Adipose tissue (tissue), 3 donors: Measurements from ENCODE around the gene TRPT1. TPM values are rescaled to one million over a fixed set of nuclear protein-coding genes. Genes with fewer than 3 reads are reported as not detected.

Source experiments
- H3K27ac ChIP-seq: one replicate; pipeline ENCODE4 v1.5.1; 2013; ENCODE audit warnings: low read depth, low read length
- WGBS, 3 donors: extraction: QIAGEN DNeasy Blood & Tissue Kit; methylation state at CpG; one replicate each; pipeline ENCODE4 v1.1.7; 2013; 5-methylcytosine and 5-hydroxymethylcytosine counted together
- polyA plus RNA-seq, 3 donors: library from polyadenylated mRNA; stranded (reverse); fragments of 200-250 nt; gene quantifications; one replicate each; pipeline ENCODE4 v1.2.3, GENCODE V29; 2013
- donor health status: healthy with polysubstance abuse.
- donor health status: Bipolar disorder and iron deficiency.
- donor health status: healthy.

TRPT1 gene
- polyA plus RNA-seq, 3 donors: 42.2 to 61.3 (median 46.7) TPM

DNA sequence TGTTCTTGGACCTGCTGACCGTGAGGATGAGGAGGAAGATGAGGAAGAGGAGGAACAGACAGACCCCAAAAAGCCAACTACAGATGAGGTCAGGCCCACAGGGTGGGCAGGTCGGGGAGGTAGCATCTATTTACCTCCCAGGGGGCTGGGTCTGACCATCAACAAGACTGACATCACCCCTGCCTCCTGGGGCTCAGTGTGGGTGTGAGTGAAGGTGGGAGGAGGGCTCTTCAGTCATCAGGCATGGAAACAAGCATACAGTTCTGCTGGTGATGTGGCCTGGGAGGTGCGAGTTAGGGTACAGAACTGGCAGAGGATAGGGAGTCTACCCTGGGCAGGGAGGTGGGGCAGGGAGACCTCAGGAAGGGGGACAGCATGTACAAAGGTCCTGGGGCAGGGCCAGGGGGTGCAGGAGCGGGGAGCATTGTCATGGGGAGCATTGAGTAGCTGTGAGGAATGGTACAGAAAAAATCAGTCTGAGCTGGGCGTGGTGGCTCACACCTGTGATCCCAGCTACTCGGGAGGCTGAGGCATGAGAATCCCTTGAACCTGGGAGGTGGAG lies 34.2 kb upstream of the TRPT1 start:
- 89 to 95% (median 92%) methylated on average over 6 of the region's 6 CpGs for WGBS, 3 donors
- no peak overlapping the region for H3K27ac ChIP-seq

GRCh38 chr11:64259533-64260067 lies 33.6 kb upstream of the TRPT1 start:
- WGBS, 3 donors: 83 to 85% (median 84%) methylated on average over 4 of the region's 4 CpGs
- no peak overlapping the region for H3K27ac ChIP-seq

- WGBS, 3 donors: 91 to 96% (median 92%) methylated on average over 16 to 32 of the region's 32 CpGs
- no peak overlapping the region for H3K27ac ChIP-seq
Observed at GRCh38 chr11:64258946-64259532, 33.1 kb upstream of the TRPT1 start.

DNA sequence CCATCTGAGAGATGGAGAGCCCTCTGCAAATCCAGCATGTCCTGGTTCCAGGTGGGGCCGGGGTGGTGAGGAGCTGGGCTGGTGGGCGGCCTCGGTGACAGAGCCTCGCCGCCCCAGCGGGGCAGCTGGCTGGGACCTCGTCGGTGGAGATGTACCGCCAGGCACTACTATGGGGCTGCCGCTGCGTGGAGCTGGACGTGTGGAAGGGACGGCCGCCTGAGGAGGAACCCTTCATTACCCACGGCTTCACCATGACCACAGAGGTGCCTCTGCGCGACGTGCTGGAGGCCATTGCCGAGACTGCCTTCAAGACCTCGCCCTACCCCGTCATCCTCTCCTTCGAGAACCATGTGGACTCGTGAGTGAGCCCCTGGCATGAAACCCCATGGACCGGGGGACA lies 32.4 kb upstream of the TRPT1 start:
- WGBS, 3 donors: 92 to 93% (median 93%) methylated on average over 21 to 24 of the region's 24 CpGs
- H3K27ac ChIP-seq: no peak overlapping the region

GRCh38 chr11:64256300-64256699 lies 30.3 kb upstream of the TRPT1 start:
- 86 to 88% (median 86%) methylated on average over 15 of the region's 15 CpGs for WGBS, 3 donors

GRCh38 chr11:64255135-64256128 lies 29.4 kb upstream of the TRPT1 start:
- 89 to 91% (median 91%) methylated on average over 35 of the region's 35 CpGs for WGBS, 3 donors
- no peak overlapping the region for H3K27ac ChIP-seq

More at GRCh38 chr11:64256300-64256699, 30.3 kb upstream of the TRPT1 start:
- H3K27ac ChIP-seq: no peak overlapping the region

DNA sequence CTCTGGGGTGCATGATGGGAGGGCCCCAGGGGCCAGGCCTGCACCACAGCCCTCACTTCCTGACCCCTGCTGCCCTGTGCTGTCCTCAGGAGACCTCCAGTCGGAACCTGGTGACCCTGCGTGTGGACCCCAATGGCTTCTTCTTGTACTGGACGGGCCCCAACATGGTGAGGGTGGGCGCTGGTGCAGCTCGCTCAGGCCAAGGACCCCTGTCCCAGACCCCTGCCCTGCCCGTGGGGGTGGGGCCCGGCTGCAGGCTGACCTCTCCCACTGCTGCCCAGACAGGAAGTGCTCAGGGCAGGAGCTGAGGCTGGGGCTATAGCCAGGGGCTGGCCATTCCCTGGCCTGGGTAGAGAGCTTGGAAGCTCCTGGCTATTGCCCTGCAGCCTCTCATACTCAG lies 28.3 kb upstream of the TRPT1 start:
- H3K27ac ChIP-seq: no peak overlapping the region
- 87 to 93% (median 93%) methylated on average over 7 of the region's 7 CpGs for WGBS, 3 donors

DNA sequence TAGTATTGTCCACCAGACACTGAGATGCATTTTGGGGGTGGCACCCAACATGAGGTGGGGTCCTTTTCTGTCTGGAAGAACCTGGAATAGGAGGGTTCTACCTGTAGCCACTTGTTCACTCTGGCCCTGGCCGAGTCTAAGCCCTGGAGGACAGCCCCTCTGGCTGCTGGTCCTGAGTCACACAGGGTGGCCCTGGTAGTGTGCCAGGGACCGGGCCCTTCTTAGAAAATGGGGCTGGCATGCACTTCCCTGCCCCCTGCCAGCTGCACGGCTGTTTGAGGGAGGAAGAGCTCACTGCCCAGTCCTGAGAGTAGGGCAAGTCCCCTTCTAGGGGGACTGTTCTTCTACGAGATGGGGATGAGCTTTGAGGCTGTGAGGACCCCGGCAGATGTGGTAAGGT lies 27.5 kb upstream of the TRPT1 start:
- no peak overlapping the region for H3K27ac ChIP-seq

DNA sequence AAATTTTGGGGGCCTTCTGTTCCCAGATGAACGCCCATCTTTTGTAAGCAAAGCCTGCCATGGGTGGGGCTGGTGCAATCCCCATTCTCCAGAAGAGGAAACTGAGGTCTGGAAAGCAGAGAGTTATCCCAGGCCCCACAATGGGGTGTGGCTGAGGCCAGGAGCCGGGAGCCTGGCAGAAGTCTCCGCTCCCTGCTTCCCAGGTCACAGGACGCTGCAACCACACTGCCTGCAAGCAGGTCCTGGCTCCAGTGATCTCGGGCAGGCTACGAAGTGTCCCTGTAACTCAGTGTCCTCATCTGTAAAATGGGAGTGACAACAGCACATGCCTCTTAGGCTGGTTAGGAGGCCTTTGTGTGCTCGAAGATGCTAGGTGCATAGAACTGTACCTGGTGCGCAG lies 27.1 kb upstream of the TRPT1 start:
- WGBS, 3 donors: 77 to 83% (median 82%) methylated on average over 8 of the region's 8 CpGs
- H3K27ac ChIP-seq: no peak overlapping the region

More for the DNA sequence above, 27.5 kb upstream of the TRPT1 start:
- 62 to 65% (median 62%) methylated on average over 5 of the region's 5 CpGs for WGBS, 3 donors

DNA sequence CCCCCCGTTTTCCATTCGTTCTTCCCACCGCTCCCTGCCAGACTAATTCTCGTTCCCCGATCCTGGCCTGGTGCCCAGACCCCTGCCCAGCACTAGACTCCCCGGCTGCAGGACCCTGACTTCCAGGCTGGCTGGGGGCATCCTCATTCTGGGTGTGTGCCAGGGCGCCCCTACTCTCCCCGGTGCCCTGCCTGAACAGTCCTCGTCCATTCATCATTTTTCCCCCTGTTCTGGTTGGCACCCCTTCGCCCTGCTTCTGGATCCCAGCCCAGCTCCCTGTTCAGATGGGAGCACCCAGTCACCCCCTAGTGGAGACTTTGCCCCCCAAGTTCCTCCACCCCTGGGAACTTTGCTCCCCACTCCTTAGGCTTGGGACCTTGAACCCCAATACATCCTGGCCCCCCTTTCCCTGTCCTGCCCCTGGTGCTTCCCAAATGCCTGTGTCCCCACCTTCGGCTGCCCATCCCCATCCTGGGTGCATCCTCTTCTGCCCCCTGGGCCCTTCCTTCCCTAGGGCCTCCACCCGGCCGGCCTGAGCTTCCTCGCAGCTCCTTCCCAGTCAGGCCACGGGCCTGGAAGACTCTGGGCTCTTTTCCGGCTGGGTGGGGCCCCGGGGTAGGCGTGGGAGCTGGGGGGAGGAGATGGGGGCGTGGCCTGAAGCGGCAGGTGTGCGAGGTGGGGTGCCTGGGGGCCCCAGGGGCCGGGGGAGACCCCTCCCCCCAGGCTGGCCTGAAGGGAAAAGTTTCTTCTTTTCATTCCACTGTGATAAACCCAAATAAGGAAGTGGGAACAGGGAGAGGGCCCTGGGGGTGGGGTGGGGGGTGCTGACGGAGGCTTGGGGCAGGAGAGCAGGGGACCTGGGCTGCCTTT lies 26.3 kb upstream of the TRPT1 start:
- H3K27ac ChIP-seq: no peak overlapping the region
- 3 to 6% (median 3%) methylated on average over 23 of the region's 23 CpGs for WGBS, 3 donors

DNA sequence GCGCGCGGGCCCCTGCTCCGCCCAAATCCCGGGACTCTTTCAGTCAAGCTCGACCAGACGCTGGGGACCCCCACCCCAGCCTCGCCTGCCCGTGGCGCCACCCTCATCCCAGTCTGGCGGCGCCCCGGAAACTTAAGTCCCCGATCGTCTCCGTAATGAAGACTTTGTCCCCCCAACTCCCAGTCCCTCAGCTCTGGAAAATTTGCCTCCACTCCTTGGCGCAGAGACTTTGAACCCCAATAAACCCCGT lies 25.7 kb upstream of the TRPT1 start:
- H3K27ac ChIP-seq: no peak overlapping the region
- 0 to 1% (median 0%) methylated on average over 17 to 18 of the region's 18 CpGs for WGBS, 3 donors

DNA sequence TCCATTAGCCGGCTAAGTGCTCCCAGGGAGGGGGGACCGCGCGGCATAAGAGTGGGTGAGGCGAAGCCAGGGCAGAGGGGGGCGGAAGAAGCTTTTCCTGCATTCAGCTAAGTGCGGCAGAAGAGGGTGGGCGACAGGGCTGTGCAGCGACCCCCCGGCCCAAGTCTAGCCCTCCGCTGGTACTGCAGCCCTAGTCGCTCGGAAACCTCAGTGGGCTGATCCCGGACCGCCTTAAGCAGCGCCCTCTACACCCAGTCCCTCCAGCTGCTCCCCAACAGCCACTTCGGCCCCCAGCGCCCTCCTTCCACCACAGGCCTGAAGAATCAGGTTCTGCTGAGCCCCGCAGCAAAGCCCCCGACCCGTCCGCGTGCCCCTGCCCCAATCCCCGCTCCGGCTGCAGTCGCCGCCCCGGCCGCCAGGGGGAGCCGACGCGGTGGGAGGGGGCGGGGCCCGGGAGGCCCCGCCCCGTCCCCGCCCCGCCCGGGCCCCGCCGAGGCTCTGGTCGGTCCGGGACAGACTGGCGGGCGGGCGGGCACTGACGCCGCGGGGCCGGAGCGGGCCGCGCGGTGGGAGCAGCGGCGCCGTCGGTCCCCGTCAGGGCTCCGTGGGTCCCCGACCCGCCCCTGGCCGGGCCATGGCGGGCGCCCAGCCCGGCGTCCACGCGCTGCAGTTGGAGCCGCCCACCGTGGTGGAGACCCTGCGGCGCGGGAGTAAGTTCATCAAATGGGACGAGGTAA lies 25.2 kb upstream of the TRPT1 start, which contains the start of gene PLCB3:
PLCB3 (plus strand) TSS at position 515 of the 737 bp plus-strand sequence; CDS start at position 635, 120 bp downstream.
- H3K27ac ChIP-seq: no peak within 1 kb of the TSS
- whole genome bisulfite sequencing, 3 donors: 0 to 1% (median 0%) methylated on average over 45 to 75 of the region's 75 CpGs

- WGBS, 3 donors: 22 to 25% (median 23%) methylated on average over 13 of the region's 13 CpGs
- H3K27ac ChIP-seq: no peak overlapping the region
Observed at GRCh38 chr11:64250415-64251015, 24.5 kb upstream of the TRPT1 start.

DNA sequence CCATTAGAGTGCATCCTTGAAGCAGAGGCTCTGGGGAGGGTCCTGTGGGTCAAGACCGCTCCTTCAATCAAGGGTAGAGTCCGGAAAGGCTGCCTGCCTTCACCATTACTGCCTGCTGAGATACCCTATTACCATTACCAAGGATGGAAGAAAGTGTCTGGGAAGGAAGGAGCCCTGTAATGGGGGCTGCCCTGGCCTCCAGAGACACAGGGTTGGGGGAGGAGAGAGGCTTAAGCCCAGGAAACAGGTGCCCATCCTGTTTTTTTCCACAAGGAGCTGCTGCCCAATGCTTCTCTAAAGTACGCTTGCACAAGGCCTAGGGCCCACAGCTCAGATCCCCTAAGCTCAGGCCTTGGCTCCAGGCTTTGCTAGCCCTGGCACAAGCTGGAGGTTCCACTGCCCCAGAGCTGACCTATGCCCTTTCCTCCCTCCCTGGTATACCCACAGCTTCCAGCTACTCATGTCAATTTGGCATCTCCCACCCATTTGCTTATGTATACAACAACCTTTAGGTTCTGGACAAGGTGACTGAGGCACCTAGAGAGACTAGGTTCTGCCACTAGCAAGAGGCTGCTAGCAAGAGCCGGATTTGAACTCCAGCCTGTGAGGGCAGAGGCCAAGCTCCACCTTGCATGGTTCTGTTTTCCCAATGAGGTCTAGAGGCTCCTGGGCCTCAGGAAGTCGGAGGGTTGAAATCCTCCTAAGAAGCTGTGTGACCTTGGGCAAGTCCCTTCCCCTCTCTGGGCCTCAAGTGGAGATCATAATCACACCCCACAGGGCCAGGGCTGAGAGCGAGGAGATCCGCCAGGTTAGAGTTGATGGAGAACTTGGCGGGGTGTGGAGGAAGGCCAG lies 23.8 kb upstream of the TRPT1 start:
- 81 to 87% (median 87%) methylated on average over 8 of the region's 8 CpGs for WGBS, 3 donors
- no peak overlapping the region for H3K27ac ChIP-seq

GRCh38 chr11:64249038-64249437 lies 23.1 kb upstream of the TRPT1 start:
- H3K27ac ChIP-seq: no peak overlapping the region
- 89 to 99% (median 91%) methylated on average over 4 of the region's 4 CpGs for WGBS, 3 donors

DNA sequence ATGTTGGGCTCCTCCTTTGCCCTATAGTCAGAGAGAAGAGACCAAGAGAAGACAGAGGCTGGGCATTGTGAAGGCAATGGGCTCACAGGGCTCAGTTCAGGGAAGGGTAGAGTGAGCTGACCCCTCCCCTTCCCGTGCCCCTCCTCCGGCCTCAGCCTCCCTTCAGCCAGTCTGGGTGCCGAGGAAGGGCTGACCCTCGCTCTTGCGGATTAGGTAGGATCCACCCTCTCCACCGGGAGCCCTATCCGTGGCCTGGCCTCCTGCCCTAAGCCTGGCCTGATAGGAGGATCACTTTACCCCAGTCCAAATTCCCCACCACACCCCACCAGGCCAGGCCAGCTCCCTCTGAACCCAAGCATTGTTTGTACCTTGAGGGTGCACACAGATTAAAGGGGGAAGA lies 22.6 kb upstream of the TRPT1 start:
- WGBS, 3 donors: 63 to 87% (median 76%) methylated on average over 5 to 7 of the region's 7 CpGs
- H3K27ac ChIP-seq: no peak overlapping the region
